Transverse colon (tissue), 4 donors: ENCODE measurements around the gene CRK. TPM values are rescaled to one million over a fixed set of nuclear protein-coding genes. Genes with fewer than 3 reads are reported as not detected.

Source experiments
- DNase-seq: peaks from one replicate; pipeline ENCODE4 v3.0.0-alpha.2; 2019
- H3K27ac ChIP-seq, 4 donors: fragments of 200-600 bp; sonication (generic); 2 replicates each; pipeline ENCODE4 v1.5.1; 2016 to 2018; ENCODE audit warnings: inconsistent platforms in 4 of 4
- H3K27me3 ChIP-seq: fragments of 200-600 bp; sonication (generic); 2 replicates; pipeline ENCODE4 v1.5.1; 2017; ENCODE audit warnings: inconsistent platforms
- H3K36me3 ChIP-seq, 4 donors: fragments of 200-600 bp; sonication (generic); 2 replicates each; pipeline ENCODE4 v1.5.1; 2017 to 2019; ENCODE audit warnings: inconsistent platforms in 4 of 4
- H3K4me1 ChIP-seq, 4 donors: fragments of 200-600 bp; sonication (generic); 2 replicates each; pipeline ENCODE4 v1.5.1; 2017 to 2020; ENCODE audit warnings: inconsistent platforms in 4 of 4
- H3K4me3 ChIP-seq, 4 donors: fragments of 200-600 bp; sonication (generic); 1 replicate in 1 of 4; 2 replicates in 3 of 4; pipeline versions ENCODE4 v1.5.1 to v1.6.1; 2017 to 2019; ENCODE audit warnings: inconsistent platforms in 4 of 4
- H3K9me3 ChIP-seq, 2 donors: fragments of 200-600 bp; sonication (generic); 2 replicates each; pipeline ENCODE4 v1.5.1; 2017 to 2019; ENCODE audit warnings: inconsistent platforms in 2 of 2
- CTCF ChIP-seq, 5 experiments: fragments of 200-600 bp in 3 of 5; fragments of 450-650 bp in 2 of 5; sonication (generic) in 3 of 5; IDR thresholded peaks; 1 replicate in 2 of 5; 2 replicates in 3 of 5; pipeline ENCODE4 v1.5.1; 2016 to 2017; ENCODE audit warnings: antibody characterized with exemption in 5 of 5, inconsistent platforms in 3 of 5, mild to moderate bottlenecking in 2 of 5, moderate library complexity in 1 of 5
- EP300 ChIP-seq: sonication (generic); formaldehyde crosslinking; IDR thresholded peaks from one replicate; pipeline ENCODE4 v1.6.1; 2017; ENCODE audit warnings: antibody characterized with exemption, low read depth
- POLR2A ChIP-seq: fragments of 450-650 bp; IDR thresholded peaks from one replicate; pipeline ENCODE4 v1.6.1; 2016; ENCODE audit warnings: antibody characterized with exemption, mild to moderate bottlenecking, moderate library complexity
- POLR2AphosphoS5 ChIP-seq, 3 donors: sonication (generic); formaldehyde crosslinking; IDR thresholded peaks; one replicate each; pipeline ENCODE4 v1.6.1; 2016; ENCODE audit warnings: antibody characterized with exemption in 3 of 3
- WGBS, 2 donors: methylation state at CpG; one replicate each; pipeline ENCODE4 v1.1.5; 2018; ENCODE audit warnings: low coverage in 1 of 2; 5-methylcytosine and 5-hydroxymethylcytosine counted together
- in situ Hi-C, 4 donors: fragments of 200-750 bp; cut with MboI; loops; one replicate each; pipeline versions ENCODE4 v1.15.0 to v1.15.1; 2017; ENCODE audit warnings: low sequenced_read_pairs in 3 of 4, low pct_ligation_motif_present in 1 of 4, low pct_unique_long_range_greater_than_20kb in 1 of 4
- intact Hi-C: fragments of 100-400 bp; cut with DNase I; formaldehyde crosslinking; loops from one replicate; pipeline ENCODE4 v1.15.1; 2023; ENCODE audit warnings: low total_unique reads
- total RNA-seq, 4 donors: library from RNA; depleted of rRNA; stranded (reverse); fragments of >200 nt; gene quantifications; one replicate each; pipeline ENCODE4 v1.1.0, GENCODE V29; 2016

Gene CRK
- total RNA-seq, 4 donors from 2014 or later, result 33.4 to 95.3 (median 63.4) TPM

- Histone ChIP-seq H3K9me3 (no peaks in the 10 kb centered on the region), H3K4me1 (peaks cover 50 to 92% (median 71%) of the 10 kb centered on the region in 4 donors), H3K27ac (peak overlapping the region in 3 of 4 donors; percentile 72 to 80 (median 74)), H3K27me3 (no peaks in the 10 kb centered on the region), H3K36me3 (no peaks in the 10 kb centered on the region), H3K4me3 (no peak overlapping the region)
- DNase-seq, result no peak
- intact Hi-C loops (no loop called here), in situ Hi-C loops (loop anchor here in 1 of 4 donors (10.0 kb wide), 1 partner anchor 71 kb away; no protein-coding TSS in a partner anchor)
- no peak for TF ChIP-seq CTCF (IDR thresholded peaks at IDR 0.05)
- 70 to 73% methylated on average over 4 to 9 of the region's 9 CpGs for WGBS, 2 donors
These were observed 82.3 kb downstream of the CRK start for GRCh38 chr17:1373707-1374237.

- peak overlapping the region in 2 of 4 donors; percentile 5 to 32 for H3K27ac ChIP-seq
- no peaks in the 10 kb centered on the region for H3K27me3 ChIP-seq
- in situ Hi-C loops (loop anchor here in 1 of 4 donors (10.0 kb wide), 1 partner anchor 72 kb away; no protein-coding TSS in a partner anchor), intact Hi-C loops (no loop called here)
- TF ChIP-seq EP300 (no peak), POLR2AphosphoS5 (IDR thresholded peaks at IDR 0.05) (no peak), CTCF (IDR thresholded peaks at IDR 0.05) (no peak), POLR2A (no peak)
- peaks cover 38 to 92% (median 67%) of the 10 kb centered on the region in 4 donors for H3K4me1 ChIP-seq
- DNase-seq, result no peak
- WGBS, 2 donors, result 81 to 83% methylated on average over 7 of the region's 7 CpGs
- H3K9me3 ChIP-seq, result no peaks in the 10 kb centered on the region
- no peak overlapping the region for H3K4me3 ChIP-seq
- no peaks in the 10 kb centered on the region for H3K36me3 ChIP-seq
These were observed 83.4 kb downstream of the CRK start for GRCh38 chr17:1372618-1373017.

GRCh38 chr17:1371893-1372590 lies 84.0 kb downstream of the CRK start:
- no peak for DNase-seq
- TF ChIP-seq POLR2AphosphoS5 (IDR thresholded peaks at IDR 0.05), result no peak
- TF ChIP-seq CTCF (IDR thresholded peaks at IDR 0.05), result no peak
- TF ChIP-seq POLR2A, result no peak
- no peak for TF ChIP-seq EP300
- Histone ChIP-seq H3K36me3 (no peaks in the 10 kb centered on the region), H3K4me1 (peaks cover 36 to 92% (median 64%) of the 10 kb centered on the region in 4 donors), H3K27me3 (no peaks in the 10 kb centered on the region), H3K9me3 (no peaks in the 10 kb centered on the region), H3K4me3 (no peak overlapping the region), H3K27ac (peak overlapping the region in 1 of 4 donors; percentile 32)
- WGBS, 2 donors, result 81 to 87% methylated on average over 13 to 17 of the region's 17 CpGs
- in situ Hi-C loops, result loop anchor here in 1 of 4 donors (10.0 kb wide), 1 partner anchor 73 kb away; no protein-coding TSS in a partner anchor
- intact Hi-C loops, result no loop called here

Other genes starting within 250 kb of the CRK start
- not detected for gene BHLHA9, start 185.8 kb downstream of the CRK start, total RNA-seq
- gene TRARG1, start 176.6 kb downstream of the CRK start, total RNA-seq, result 1 to 10 TPM in 2 of 4 donors, under 1 TPM in 1, not detected in 1; 0.27 to 2.2 (median 1.9) TPM
- 1,000 to 10,000 TPM in 1 of 4 donors, 100 to 1,000 TPM in 3; 158 to 2,397 (median 594) TPM for gene YWHAE, start 56.0 kb downstream of the CRK start, total RNA-seq
- 100 to 1,000 TPM; 163 to 456 (median 219) TPM for gene MYO1C, start 36.5 kb upstream of the CRK start, total RNA-seq
- 100 to 1,000 TPM in 1 of 4 donors, 10 to 100 TPM in 3; 10.9 to 114 (median 81.9) TPM for gene INPP5K, start 60.4 kb upstream of the CRK start, total RNA-seq
- 10 to 100 TPM; 15.3 to 50.2 (median 32.7) TPM for gene PITPNA, start 106.6 kb upstream of the CRK start, total RNA-seq
- 10 to 100 TPM in 2 of 4 donors, 1 to 10 TPM in 2; 3.7 to 98.9 (median 12.3) TPM for gene SLC43A2, start 172.6 kb upstream of the CRK start, total RNA-seq
- gene SCARF1, start 189.5 kb upstream of the CRK start, total RNA-seq, result 10 to 100 TPM; 11.2 to 63.2 (median 16.3) TPM
- gene RILP, start 193.6 kb upstream of the CRK start, total RNA-seq, result 100 to 1,000 TPM in 2 of 4 donors, 10 to 100 TPM in 2; 59.3 to 185 (median 108) TPM
- gene PRPF8, start 228.6 kb upstream of the CRK start, total RNA-seq, result 100 to 1,000 TPM; 155 to 410 (median 169) TPM